Tibial artery (tissue), 4 donors: Measurements from ENCODE around the gene RPL7L1.

ENCODE experiments used
- DNase-seq, 2 donors: peaks; one replicate each; pipeline ENCODE4 v3.0.0-alpha.2; 2019
- H3K27ac ChIP-seq, 2 donors: fragments of 200-600 bp; sonication (generic) in 1 of 2; 1 replicate in 1 of 2; 2 replicates in 1 of 2; pipeline ENCODE4 v1.5.1; 2018 to 2019; ENCODE audit warnings: mild to moderate bottlenecking in 1 of 2
- H3K27me3 ChIP-seq, 2 donors: fragments of 200-600 bp; sonication (generic) in 1 of 2; one replicate each; pipeline versions ENCODE4 v1.5.1 to v1.6.0; 2016 to 2019
- H3K36me3 ChIP-seq, 3 donors: fragments of 200-600 bp; sonication (generic) in 2 of 3; one replicate each; pipeline ENCODE4 v1.5.1; 2016 to 2019; ENCODE audit warnings: mild to moderate bottlenecking in 2 of 3
- H3K4me1 ChIP-seq, 4 donors: fragments of 200-600 bp; sonication (generic) in 2 of 4; 1 replicate in 3 of 4; 2 replicates in 1 of 4; pipeline ENCODE4 v1.5.1; 2016 to 2019
- H3K4me3 ChIP-seq, 2 donors: fragments of 200-600 bp; sonication (generic) in 1 of 2; 1 replicate in 1 of 2; 2 replicates in 1 of 2; pipeline ENCODE4 v1.5.1; 2018 to 2019; ENCODE audit warnings: mild to moderate bottlenecking in 2 of 2
- H3K9me3 ChIP-seq, 3 donors: fragments of 200-600 bp; sonication (generic) in 1 of 3; one replicate each; pipeline ENCODE4 v1.5.1; 2016 to 2019
- intact Hi-C: fragments of 100-400 bp; cut with DNase I; formaldehyde crosslinking; loops from one replicate; pipeline ENCODE4 v1.15.0; 2023; ENCODE audit warnings: low total_unique reads
- TF ChIP-seq, protein P1 (sequence below), 2 experiments: fragments of 200-600 bp in 1 of 2; fragments of 450-650 bp in 1 of 2; IDR thresholded peaks; one replicate each; pipeline ENCODE4 v1.5.1; 2017 to 2019; ENCODE audit warnings: antibody characterized with exemption in 2 of 2, mild to moderate bottlenecking in 1 of 2, moderate library complexity in 1 of 2

The RPL7L1 gene

DNA sequence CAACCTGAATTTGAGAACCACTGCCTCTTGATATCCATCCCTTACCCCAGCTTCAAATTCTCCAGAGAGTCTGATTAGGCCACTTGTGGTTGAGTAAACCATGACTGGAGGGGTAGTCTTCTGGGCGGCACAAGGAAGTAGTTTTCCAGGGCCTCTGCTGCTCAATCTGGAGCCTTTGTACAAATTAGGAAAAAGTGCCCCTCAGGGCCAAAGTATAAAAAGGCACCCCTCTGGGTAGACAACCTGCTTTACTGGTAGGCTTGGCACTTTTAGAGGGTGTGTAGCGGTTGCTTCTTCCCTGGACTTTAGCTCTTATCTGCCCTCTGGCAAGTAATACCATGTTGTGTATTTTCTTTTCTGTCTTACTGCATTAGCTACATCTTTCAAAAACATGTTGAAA lies 32.9 kb upstream of the RPL7L1 start:
- DNase-seq = no peak
- intact Hi-C loops = no loop called here
- Histone ChIP-seq H3K27ac (no peak overlapping the region), H3K9me3 (no peaks in the 10 kb centered on the region), H3K4me3 (no peak overlapping the region), H3K36me3 (peaks cover 0 to 19% (median 10%) of the 10 kb centered on the region in 3 donors), H3K4me1 (peaks cover 0 to 6% (median 0%) of the 10 kb centered on the region in 4 donors), H3K27me3 (no peaks in the 10 kb centered on the region)
- TF ChIP-seq, protein P1, sequence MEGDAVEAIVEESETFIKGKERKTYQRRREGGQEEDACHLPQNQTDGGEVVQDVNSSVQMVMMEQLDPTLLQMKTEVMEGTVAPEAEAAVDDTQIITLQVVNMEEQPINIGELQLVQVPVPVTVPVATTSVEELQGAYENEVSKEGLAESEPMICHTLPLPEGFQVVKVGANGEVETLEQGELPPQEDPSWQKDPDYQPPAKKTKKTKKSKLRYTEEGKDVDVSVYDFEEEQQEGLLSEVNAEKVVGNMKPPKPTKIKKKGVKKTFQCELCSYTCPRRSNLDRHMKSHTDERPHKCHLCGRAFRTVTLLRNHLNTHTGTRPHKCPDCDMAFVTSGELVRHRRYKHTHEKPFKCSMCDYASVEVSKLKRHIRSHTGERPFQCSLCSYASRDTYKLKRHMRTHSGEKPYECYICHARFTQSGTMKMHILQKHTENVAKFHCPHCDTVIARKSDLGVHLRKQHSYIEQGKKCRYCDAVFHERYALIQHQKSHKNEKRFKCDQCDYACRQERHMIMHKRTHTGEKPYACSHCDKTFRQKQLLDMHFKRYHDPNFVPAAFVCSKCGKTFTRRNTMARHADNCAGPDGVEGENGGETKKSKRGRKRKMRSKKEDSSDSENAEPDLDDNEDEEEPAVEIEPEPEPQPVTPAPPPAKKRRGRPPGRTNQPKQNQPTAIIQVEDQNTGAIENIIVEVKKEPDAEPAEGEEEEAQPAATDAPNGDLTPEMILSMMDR (IDR thresholded peaks at IDR 0.05) = no peak

DNA sequence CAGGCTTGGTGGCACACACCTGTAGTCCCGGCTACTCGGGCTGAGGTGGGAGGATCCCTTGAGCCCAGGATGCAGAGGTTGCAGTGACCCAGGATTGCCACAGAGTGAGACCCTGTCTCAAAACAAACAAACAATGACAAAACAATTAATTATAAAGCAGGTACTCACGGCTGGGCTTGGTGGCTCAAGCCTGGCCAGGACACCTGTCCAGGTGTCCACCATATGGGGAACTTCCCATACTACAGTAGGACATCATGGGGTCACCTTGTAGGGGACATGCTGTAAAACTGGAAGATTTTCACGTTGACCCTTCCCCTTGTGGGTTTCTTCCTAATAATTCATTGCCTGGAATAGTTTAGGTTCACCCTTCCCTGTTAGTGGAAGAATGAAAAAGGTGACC lies 30.7 kb upstream of the RPL7L1 start:
- intact Hi-C loops = no loop called here
- no peak overlapping the region for H3K4me3 ChIP-seq
- H3K4me1 ChIP-seq = peaks cover 0 to 6% (median 0%) of the 10 kb centered on the region in 4 donors
- no peak for DNase-seq
- TF ChIP-seq, protein P1 (IDR thresholded peaks at IDR 0.05) = no peak
- peaks cover 18 to 38% (median 19%) of the 10 kb centered on the region in 3 donors for H3K36me3 ChIP-seq
- H3K9me3 ChIP-seq = no peaks in the 10 kb centered on the region
- H3K27ac ChIP-seq = no peak overlapping the region
- no peaks in the 10 kb centered on the region for H3K27me3 ChIP-seq

DNA sequence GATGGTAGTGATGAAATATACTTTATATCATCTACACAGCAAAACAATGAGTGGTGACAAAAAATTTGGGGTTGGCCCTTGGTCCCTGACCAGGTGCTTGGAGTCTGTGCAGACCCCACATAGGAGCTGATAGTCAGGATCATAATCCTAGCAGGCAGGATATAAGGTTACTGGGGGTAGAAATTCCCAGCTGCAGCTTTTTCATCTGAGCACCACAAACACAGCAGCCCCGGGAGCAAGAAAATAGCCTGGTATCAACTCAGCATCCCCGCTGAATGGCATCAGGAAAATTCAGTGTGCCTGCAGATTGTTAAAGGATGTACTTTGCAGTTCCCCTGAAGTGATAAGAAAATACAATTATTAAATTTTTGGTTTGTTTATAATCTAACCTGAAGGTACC lies 27.8 kb upstream of the RPL7L1 start:
- Histone ChIP-seq H3K36me3 (peaks cover 42 to 62% (median 44%) of the 10 kb centered on the region in 3 donors), H3K4me3 (no peak overlapping the region), H3K27me3 (no peaks in the 10 kb centered on the region), H3K9me3 (no peaks in the 10 kb centered on the region), H3K27ac (no peak overlapping the region), H3K4me1 (peaks cover 0 to 6% (median 0%) of the 10 kb centered on the region in 4 donors)
- DNase-seq = no peak
- intact Hi-C loops = no loop called here
- TF ChIP-seq, protein P1 (IDR thresholded peaks at IDR 0.05) = no peak

DNA sequence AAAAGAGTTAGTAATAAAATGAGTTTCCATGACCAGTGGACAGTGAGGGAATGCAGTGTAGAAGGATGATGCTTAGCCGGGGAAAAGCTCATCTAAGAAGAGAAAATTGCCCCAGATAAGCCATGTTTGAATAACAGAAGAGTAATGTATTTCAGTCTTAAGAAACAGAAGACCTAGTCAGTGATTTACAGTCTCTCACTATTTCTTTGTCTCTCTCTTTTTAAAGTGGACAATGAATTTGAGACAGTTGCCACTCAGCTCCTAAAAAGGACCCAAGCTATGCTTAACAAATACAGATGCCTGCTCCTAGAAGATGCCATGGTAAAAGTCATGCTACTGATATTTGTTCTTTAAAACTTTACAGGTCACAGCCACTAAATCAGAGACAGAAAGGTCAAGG lies 19.4 kb upstream of the RPL7L1 start:
- H3K36me3 ChIP-seq = peaks cover 94 to 100% (median 96%) of the 10 kb centered on the region in 3 donors
- no peaks in the 10 kb centered on the region for H3K27me3 ChIP-seq
- no peaks in the 10 kb centered on the region for H3K9me3 ChIP-seq
- TF ChIP-seq, protein P1 (IDR thresholded peaks at IDR 0.05) = no peak
- no peak overlapping the region for H3K4me3 ChIP-seq
- H3K4me1 ChIP-seq = peaks cover 0 to 3% (median 0%) of the 10 kb centered on the region in 4 donors
- H3K27ac ChIP-seq = no peak overlapping the region
- DNase-seq = no peak
- intact Hi-C loops = no loop called here

DNA sequence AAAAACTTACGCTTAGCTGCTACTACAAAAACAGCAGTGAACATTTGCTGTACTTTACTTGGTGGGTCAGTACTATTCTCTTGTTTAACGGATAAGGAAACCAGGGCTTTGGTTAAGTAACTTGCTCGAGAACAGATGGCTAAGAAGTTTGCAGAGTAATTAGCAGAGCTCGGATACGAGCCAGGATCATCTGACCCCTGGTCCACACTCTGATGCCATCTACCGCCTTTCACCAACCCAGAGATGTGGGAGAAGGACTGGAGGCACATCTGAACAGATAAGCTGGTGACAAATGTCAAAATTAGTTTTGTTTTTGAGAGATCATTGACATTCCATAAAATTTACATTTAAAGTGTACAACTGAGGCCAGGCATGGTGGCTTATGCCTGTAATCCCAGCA lies 18.9 kb upstream of the RPL7L1 start:
- Histone ChIP-seq H3K4me3 (no peak overlapping the region), H3K27me3 (no peaks in the 10 kb centered on the region), H3K36me3 (peaks cover 94 to 100% (median 98%) of the 10 kb centered on the region in 3 donors), H3K4me1 (peaks cover 0 to 3% (median 0%) of the 10 kb centered on the region in 4 donors), H3K27ac (no peak overlapping the region), H3K9me3 (no peaks in the 10 kb centered on the region)
- DNase-seq = no peak
- TF ChIP-seq, protein P1 (IDR thresholded peaks at IDR 0.05) = no peak
- intact Hi-C loops = no loop called here

DNA sequence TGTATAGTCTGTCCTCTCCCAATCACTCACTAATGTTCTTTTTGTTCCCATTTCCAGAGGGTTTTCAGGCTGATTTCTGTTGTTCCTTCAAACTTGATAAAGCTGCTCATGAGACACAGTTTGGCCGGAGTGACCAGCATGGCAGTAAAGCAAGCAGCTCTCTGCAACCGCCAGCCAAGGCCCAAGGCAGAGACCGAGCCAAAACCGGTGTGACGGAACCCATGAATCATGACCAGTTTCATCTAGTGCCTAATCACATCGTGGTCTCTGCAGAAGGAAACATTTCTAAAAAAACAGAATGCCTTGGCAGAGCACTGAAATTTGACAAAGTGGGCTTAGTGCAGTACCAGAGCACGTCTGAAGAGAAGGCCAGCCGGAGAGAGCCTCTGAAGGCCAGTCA lies 14.8 kb upstream of the RPL7L1 start:
- peak; percentile 67 to 88 for DNase-seq
- Histone ChIP-seq H3K4me3 (no peak overlapping the region), H3K9me3 (no peaks in the 10 kb centered on the region), H3K27me3 (no peaks in the 10 kb centered on the region), H3K27ac (peak overlapping the region; percentile 61 to 64), H3K36me3 (peaks cover 82 to 95% (median 85%) of the 10 kb centered on the region in 3 donors), H3K4me1 (peaks cover 0 to 3% (median 0%) of the 10 kb centered on the region in 4 donors)
- intact Hi-C loops = no loop called here
- TF ChIP-seq, protein P1 (IDR thresholded peaks at IDR 0.05) = no peak
